Mucosa of rectum (tissue), 2 donors: ENCODE measurements around the gene MOK.
A peak's percentile ranks its signal among the peaks of the same experiment; 100 is the strongest.

Experiments
- H3K27ac ChIP-seq, 2 donors: one replicate each; pipeline ENCODE4 v1.7.0; 2013; ENCODE audit warnings: inconsistent platforms in 2 of 2, low read depth in 2 of 2, low read length in 2 of 2
- H3K27me3 ChIP-seq, 2 donors: one replicate each; pipeline ENCODE4 v1.7.0; 2013; ENCODE audit warnings: low read length in 2 of 2; ENCODE audit not compliant: control insufficient read depth in 2 of 2, insufficient read depth in 2 of 2
- H3K36me3 ChIP-seq, 2 donors: one replicate each; pipeline ENCODE4 v1.7.0; 2013; ENCODE audit warnings: low read length in 2 of 2; ENCODE audit not compliant: control insufficient read depth in 2 of 2, insufficient read depth in 2 of 2
- H3K4me1 ChIP-seq, 2 donors: one replicate each; pipeline ENCODE4 v1.7.0; 2013; ENCODE audit warnings: low read length in 2 of 2, mild to moderate bottlenecking in 1 of 2; ENCODE audit not compliant: control insufficient read depth in 2 of 2, insufficient read depth in 2 of 2
- H3K4me3 ChIP-seq, 2 donors: one replicate each; pipeline ENCODE4 v1.7.0; 2013; ENCODE audit warnings: low read length in 2 of 2
- H3K9ac ChIP-seq, 2 donors: one replicate each; pipeline ENCODE4 v1.7.0; 2013; ENCODE audit warnings: low read length in 2 of 2, low read depth in 1 of 2, mild to moderate bottlenecking in 1 of 2
- H3K9me3 ChIP-seq, 2 donors: one replicate each; pipeline ENCODE4 v1.7.0; 2013; ENCODE audit warnings: low read length in 2 of 2; ENCODE audit not compliant: control insufficient read depth in 2 of 2
- donor health status: healthy.
- donor health status: Normal muscosa, but diverticular disease.

Gene MOK

DNA sequence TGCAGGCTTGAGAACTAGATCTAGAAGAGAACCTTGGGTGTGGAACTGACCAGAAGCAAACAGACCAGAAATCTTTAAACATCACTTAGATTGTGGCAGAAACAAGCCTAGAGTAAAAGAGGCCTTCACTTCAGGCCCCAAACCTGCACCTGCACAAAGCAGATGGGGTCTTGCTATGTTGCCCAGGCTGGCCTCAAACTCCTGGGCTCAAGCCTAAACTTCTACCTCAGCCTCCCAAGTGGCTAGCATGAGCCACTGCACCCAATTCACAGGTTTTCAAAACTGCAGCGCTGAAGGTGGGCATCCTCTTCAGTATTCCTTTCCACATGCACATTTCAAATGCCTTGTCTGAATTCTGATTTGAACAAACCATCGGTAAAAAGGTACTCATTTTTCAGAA is 19.9 kb downstream of the MOK start:
- Histone ChIP-seq H3K4me1 (no peaks in the 10 kb centered on the region), H3K27me3 (no peaks in the 10 kb centered on the region), H3K9me3 (no peaks in the 10 kb centered on the region), H3K4me3 (no peak overlapping the region), H3K27ac (no peak overlapping the region), H3K36me3 (no peaks in the 10 kb centered on the region), H3K9ac (no peak overlapping the region)

DNA sequence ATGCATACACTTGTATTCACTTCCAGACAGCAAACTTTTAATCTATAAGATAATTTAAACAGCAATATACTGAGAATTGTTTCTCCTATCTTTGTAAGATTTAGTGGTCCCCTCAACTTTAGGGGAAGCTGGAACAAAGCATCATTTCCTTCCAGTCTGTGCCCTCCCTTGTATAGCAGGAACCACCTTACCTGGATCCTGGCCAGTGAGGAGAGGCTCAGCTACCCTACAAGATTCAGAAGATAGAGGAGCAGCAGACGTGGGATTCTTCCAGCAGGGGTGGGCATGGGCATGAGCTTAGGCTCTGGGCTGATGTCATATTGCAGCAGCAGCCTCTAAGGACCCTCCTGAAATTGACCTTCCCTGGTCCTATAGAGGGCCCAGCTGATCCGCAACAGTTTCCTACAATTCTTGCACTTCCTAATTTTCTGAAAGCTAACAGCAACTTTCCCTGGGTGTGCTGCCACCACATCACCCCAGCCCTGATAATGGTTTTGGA is 21.3 kb downstream of the MOK start:
- no peak overlapping the region for H3K9ac ChIP-seq
- H3K9me3 ChIP-seq, result no peaks in the 10 kb centered on the region
- H3K27ac ChIP-seq, result no peak overlapping the region
- H3K36me3 ChIP-seq, result no peaks in the 10 kb centered on the region
- H3K27me3 ChIP-seq, result no peaks in the 10 kb centered on the region
- no peak overlapping the region for H3K4me3 ChIP-seq
- no peaks in the 10 kb centered on the region for H3K4me1 ChIP-seq

DNA sequence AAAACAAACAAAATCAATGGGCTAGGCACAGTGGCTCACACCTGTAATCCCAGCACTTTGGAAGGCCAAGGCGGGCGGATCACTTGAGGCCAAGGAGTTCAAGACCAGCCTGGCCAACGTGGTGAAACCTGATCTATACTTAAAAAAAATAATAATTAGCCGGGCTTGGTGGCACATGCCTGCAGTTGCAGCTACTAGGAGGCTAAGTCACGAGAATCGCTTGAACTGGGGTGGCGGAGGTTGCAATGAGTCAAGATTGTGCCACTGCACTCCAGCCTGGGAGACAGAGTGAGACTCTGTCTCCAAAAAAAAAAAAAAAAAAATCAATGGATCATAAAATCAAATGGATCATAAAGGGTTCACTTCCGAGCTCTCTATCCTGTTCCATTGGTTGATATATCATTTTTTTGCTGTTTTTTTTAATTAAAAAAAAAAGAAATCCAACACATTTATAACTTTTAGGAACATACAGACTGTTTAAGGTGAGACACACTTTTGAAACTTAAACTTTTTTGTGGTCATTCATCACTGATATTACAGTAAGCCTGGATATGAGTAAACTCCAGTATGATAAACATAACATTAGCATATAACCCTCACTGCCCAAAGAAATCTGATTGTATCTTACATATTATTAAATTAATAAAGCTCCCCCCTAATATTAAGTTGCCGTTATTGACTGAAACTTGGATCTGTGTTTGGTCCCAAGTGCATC is 22.1 kb downstream of the MOK start:
- Histone ChIP-seq H3K9me3 (no peaks in the 10 kb centered on the region), H3K36me3 (no peaks in the 10 kb centered on the region), H3K4me1 (no peaks in the 10 kb centered on the region), H3K4me3 (no peak overlapping the region), H3K27ac (no peak overlapping the region), H3K9ac (no peak overlapping the region), H3K27me3 (no peaks in the 10 kb centered on the region)

DNA sequence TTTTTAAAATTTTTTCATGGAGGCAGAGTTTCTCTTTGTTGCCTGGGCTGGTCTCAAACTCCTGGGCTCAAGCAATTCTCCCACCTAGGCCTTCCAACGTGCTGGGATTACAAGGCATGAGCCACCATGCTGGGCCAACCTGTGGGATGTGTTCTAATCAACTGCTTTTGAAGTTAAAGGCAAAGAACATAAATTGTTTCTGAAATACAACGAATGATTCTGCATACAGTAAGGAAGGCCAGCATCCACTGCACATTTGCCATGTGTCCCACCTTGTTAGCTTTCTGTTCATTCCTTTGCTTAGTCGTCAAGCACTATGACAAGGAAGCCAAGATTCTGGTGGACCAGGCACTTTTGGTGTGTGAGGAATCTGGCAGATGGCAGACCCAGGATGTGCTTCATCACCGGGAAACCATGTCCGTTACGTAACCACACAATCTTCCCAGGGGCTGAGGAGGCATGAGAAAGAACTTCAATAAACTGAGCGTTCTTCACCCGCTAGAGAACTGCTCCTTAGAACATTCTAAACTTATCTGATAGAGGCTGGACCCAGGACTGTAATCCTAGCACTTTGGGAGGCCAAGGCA is 24.5 kb downstream of the MOK start:
- Histone ChIP-seq H3K9me3 (no peaks in the 10 kb centered on the region), H3K27me3 (no peaks in the 10 kb centered on the region), H3K27ac (no peak overlapping the region)

DNA sequence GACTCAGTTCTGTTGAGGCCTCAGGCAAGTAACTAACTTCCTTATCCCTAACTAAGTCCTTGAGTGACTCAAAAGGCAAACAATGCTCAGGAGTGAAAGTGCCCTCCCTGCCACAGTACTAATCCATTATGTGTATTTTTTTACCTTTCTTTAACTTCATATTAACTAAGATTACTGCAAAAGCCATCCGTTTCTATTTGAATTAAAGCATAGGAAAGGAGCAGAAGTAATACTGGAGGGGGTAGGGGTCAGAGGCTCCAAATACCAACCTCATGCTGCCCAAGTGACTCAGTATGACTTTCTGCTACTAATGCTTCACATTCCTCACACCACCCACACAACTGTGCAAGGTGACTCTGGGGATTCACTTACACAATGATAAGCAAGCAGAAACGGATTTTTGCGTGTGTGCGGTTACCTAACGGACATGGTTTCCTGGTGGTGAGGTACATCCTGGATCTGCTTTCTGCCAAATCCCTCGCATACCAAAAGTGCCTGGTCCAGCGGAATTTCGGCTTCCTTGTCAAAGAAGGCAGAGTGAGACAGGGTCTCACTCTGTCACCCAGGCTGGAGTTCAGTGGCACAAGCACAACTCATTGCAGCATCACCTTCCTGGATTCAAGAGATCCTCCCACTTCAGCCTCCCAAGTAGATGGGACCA is 25.1 kb downstream of the MOK start:
- Histone ChIP-seq H3K4me3 (no peak overlapping the region), H3K9me3 (no peaks in the 10 kb centered on the region), H3K27me3 (no peaks in the 10 kb centered on the region), H3K27ac (peak overlapping the region in 1 of 2 donors; percentile 35), H3K4me1 (no peaks in the 10 kb centered on the region), H3K9ac (no peak overlapping the region), H3K36me3 (no peaks in the 10 kb centered on the region)

More for the DNA sequence above, 24.5 kb downstream of the MOK start:
- no peaks in the 10 kb centered on the region for H3K36me3 ChIP-seq
- no peak overlapping the region for H3K9ac ChIP-seq
- H3K4me3 ChIP-seq, result no peak overlapping the region
- no peaks in the 10 kb centered on the region for H3K4me1 ChIP-seq

DNA sequence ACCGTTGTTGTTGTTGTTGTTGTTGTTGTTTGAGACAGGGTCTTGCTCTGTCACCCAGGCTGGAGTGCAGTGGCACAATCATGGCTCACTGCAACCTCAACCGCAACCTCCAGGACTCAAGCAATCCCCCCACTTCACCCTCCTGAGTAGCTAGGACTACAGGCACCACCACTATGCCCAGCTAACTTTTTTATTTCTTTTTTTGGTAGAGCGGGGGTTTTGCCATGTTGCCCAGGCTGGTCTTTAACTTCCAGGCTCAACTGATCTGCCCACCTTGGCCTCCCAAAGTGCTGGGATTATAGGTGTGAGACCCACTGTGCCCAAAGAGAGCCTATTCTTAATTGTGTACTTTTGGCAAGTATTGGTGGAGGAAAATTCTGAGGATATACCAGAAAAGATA is 25.7 kb downstream of the MOK start:
- H3K27ac ChIP-seq, result peak overlapping the region in 1 of 2 donors; percentile 35
- no peaks in the 10 kb centered on the region for H3K4me1 ChIP-seq
- H3K9me3 ChIP-seq, result no peaks in the 10 kb centered on the region
- H3K4me3 ChIP-seq, result no peak overlapping the region
- H3K9ac ChIP-seq, result no peak overlapping the region
- no peaks in the 10 kb centered on the region for H3K36me3 ChIP-seq
- H3K27me3 ChIP-seq, result no peaks in the 10 kb centered on the region

DNA sequence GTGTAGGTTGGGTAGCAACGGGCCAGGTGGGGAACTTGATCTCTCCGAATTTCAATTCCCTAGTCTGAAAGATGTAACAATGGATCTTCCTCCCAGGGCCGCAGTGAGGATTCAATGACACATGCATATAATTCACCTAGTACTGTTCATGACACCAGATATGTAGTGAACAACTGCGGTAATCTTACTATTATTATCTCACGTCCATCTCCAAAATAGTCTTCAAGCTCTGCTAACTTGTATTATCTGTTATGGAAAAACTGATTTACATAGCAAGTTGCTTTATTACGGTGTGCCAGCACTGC is 26.4 kb downstream of the MOK start:
- H3K36me3 ChIP-seq, result no peaks in the 10 kb centered on the region
- H3K9ac ChIP-seq, result no peak overlapping the region
- no peak overlapping the region for H3K4me3 ChIP-seq
- H3K9me3 ChIP-seq, result no peaks in the 10 kb centered on the region
- no peaks in the 10 kb centered on the region for H3K4me1 ChIP-seq
- H3K27me3 ChIP-seq, result no peaks in the 10 kb centered on the region
- H3K27ac ChIP-seq, result no peak overlapping the region

DNA sequence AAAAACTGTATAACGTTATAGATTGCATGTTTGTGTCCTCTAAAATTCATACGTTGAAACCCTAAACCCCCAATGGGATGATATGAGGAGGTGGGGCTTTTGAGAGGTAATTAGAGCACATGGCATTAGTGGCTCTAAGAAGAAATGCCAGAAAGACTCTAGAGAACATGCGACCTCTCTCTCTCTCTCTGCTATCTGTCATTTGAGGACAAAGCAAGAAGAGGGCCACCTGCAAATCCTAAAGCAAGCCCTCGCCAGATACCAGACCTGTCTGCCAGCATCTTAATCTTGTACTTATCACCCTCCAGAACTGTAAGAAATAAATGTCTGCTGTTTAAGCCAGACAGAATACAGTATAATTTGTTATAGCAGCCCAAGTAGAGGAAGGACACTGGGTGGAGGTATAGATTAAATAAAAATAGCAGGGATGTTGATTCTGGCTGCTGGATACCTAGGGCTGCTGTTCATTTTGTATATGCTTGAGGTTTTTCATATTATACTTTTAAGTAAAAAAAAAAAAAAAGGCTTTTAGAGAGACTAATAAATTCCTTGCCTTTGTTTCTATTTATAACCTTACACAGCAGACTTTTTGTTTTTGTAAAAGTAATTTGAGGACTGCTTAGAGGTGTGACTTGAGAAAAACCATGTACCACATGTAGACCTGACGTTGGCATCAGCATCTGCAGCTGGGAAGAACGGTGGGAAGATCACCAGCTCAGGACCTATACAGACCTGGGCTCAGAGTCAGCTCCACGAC is 26.9 kb downstream of the MOK start:
- H3K4me3 ChIP-seq, result no peak overlapping the region
- H3K9ac ChIP-seq, result no peak overlapping the region
- H3K27ac ChIP-seq, result no peak overlapping the region
- H3K36me3 ChIP-seq, result no peaks in the 10 kb centered on the region
- no peaks in the 10 kb centered on the region for H3K27me3 ChIP-seq
- no peaks in the 10 kb centered on the region for H3K4me1 ChIP-seq
- no peaks in the 10 kb centered on the region for H3K9me3 ChIP-seq

DNA sequence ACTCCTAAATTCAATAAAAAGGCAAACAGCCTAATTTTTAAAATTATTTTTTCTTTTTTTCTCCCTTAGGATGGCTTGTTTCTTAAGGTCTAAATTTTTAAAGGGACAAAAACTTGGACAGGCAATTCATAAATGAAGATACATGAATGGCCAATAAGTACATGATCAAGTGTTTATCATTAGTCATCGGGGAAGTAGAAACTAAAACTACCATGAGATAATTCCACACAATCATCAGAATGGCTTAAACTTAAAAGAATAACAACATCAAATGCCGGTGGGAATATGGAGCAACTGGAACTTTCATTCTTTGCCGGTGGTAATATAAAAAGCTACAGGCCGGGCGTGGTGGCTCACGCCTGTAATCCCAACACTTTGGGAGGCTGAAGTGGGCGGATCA is 29.1 kb downstream of the MOK start:
- H3K27me3 ChIP-seq, result no peaks in the 10 kb centered on the region
- H3K9me3 ChIP-seq, result no peaks in the 10 kb centered on the region
- H3K36me3 ChIP-seq, result no peaks in the 10 kb centered on the region
- no peaks in the 10 kb centered on the region for H3K4me1 ChIP-seq
- no peak overlapping the region for H3K9ac ChIP-seq
- no peak overlapping the region for H3K4me3 ChIP-seq
- no peak overlapping the region for H3K27ac ChIP-seq

DNA sequence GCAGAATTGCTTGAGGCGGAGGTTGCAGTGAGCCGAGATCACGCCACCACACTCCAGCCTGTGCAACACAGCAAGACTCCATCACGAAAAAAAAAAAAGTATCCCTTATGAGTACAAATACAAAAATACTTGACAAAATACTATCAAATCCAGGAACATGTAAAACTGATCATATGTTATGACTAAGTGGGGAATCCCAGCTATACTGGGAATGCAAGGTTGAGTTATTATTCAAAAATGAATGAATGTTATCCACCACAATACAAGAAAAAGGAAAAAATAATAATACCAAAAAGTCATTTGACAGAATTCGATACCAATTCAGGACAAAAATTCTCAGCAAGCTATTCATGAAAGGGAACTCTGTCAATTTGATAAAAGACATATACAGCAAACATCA is 32.6 kb downstream of the MOK start:
- Histone ChIP-seq H3K9me3 (no peaks in the 10 kb centered on the region), H3K9ac (no peak overlapping the region), H3K27ac (no peak overlapping the region), H3K4me3 (no peak overlapping the region), H3K36me3 (no peaks in the 10 kb centered on the region), H3K4me1 (no peaks in the 10 kb centered on the region), H3K27me3 (no peaks in the 10 kb centered on the region)
